ENCODE data around the gene PRR30. TPM values are rescaled to one million over a fixed set of nuclear protein-coding genes. Genes with fewer than 3 reads are reported as not detected.
A peak's percentile ranks its signal among the peaks of the same experiment; 100 is the strongest.

Gene PRR30
- total and polyA plus RNA-seq, 2 donors (not counting 1 experiment from before 2014, with no cell fraction given), result not detected

- H2AFZ ChIP-seq (ENCODE audit: low read length), result no peak overlapping the region
- no peaks in the 10 kb centered on the region for H3K9me3 ChIP-seq (ENCODE audit: control insufficient read depth, insufficient read depth, low read depth, low read length)
- DNase-seq (ENCODE audit: low read depth in 2 of 2), result no peak
- no peaks in the 10 kb centered on the region for H3K27me3 ChIP-seq (ENCODE audit: control insufficient read depth, insufficient read depth, low read length)
- H3K4me3 ChIP-seq (replicated peaks in 1 of 4; ENCODE audit: control extremely low read depth in 1 of 4, insufficient read depth in 1 of 4, low read depth in 3 of 4, low read length in 4 of 4), result no peak overlapping the region
- H4K20me1 ChIP-seq (ENCODE audit: control insufficient read depth, extremely low read depth, insufficient read depth, low read length), result no peaks in the 10 kb centered on the region
- TF ChIP-seq EZH2 (IDR thresholded peaks at IDR 0.05; ENCODE audit: low read length, missing control alignments), result no peak
- TF ChIP-seq CTCF (conservative IDR thresholded peaks at IDR 0.05 in 1 of 2, IDR thresholded peaks at IDR 0.05 in 1 of 2; ENCODE audit: low read depth in 1 of 2, low read length in 2 of 2), result no peak
- no peak overlapping the region for H3K27ac ChIP-seq (ENCODE audit: insufficient read depth, low read length)
- no peaks in the 10 kb centered on the region for H3K79me2 ChIP-seq (ENCODE audit: control insufficient read depth, insufficient read depth, low read length)
- H3K9ac ChIP-seq (ENCODE audit: insufficient read depth, low read length), result no peak overlapping the region
- H3K4me1 ChIP-seq (ENCODE audit: control insufficient read depth, extremely low read depth, insufficient read depth, low read length), result no peaks in the 10 kb centered on the region
- H3K36me3 ChIP-seq (ENCODE audit: control insufficient read depth, insufficient read depth, low read length), result no peaks in the 10 kb centered on the region
- no peak overlapping the region for H3K4me2 ChIP-seq (ENCODE audit: extremely low read depth, insufficient read depth, low read length)
These were observed 41.9 kb downstream of the PRR30 start for GRCh38 chr2:27097341-27097740.

- TF ChIP-seq CTCF (conservative IDR thresholded peaks at IDR 0.05 in 1 of 2, IDR thresholded peaks at IDR 0.05 in 1 of 2; ENCODE audit: low read depth in 1 of 2, low read length in 2 of 2), result no peak
- no peak for TF ChIP-seq EZH2 (IDR thresholded peaks at IDR 0.05; ENCODE audit: low read length, missing control alignments)
- no peaks in the 10 kb centered on the region for H4K20me1 ChIP-seq (ENCODE audit: control insufficient read depth, extremely low read depth, insufficient read depth, low read length)
- no peaks in the 10 kb centered on the region for H3K4me1 ChIP-seq (ENCODE audit: control insufficient read depth, extremely low read depth, insufficient read depth, low read length)
- H3K36me3 ChIP-seq (ENCODE audit: control insufficient read depth, insufficient read depth, low read length), result no peaks in the 10 kb centered on the region
- H2AFZ ChIP-seq (ENCODE audit: low read length), result no peak overlapping the region
- H3K9me3 ChIP-seq (ENCODE audit: control insufficient read depth, insufficient read depth, low read depth, low read length), result no peaks in the 10 kb centered on the region
- DNase-seq (ENCODE audit: low read depth in 2 of 2), result no peak
- no peaks in the 10 kb centered on the region for H3K79me2 ChIP-seq (ENCODE audit: control insufficient read depth, insufficient read depth, low read length)
- H3K9ac ChIP-seq (ENCODE audit: insufficient read depth, low read length), result no peak overlapping the region
- H3K27ac ChIP-seq (ENCODE audit: insufficient read depth, low read length), result no peak overlapping the region
- H3K27me3 ChIP-seq (ENCODE audit: control insufficient read depth, insufficient read depth, low read length), result no peaks in the 10 kb centered on the region
- no peak overlapping the region for H3K4me3 ChIP-seq (replicated peaks in 1 of 4; ENCODE audit: control extremely low read depth in 1 of 4, insufficient read depth in 1 of 4, low read depth in 3 of 4, low read length in 4 of 4)
- no peak overlapping the region for H3K4me2 ChIP-seq (ENCODE audit: extremely low read depth, insufficient read depth, low read length)
These were observed 42.4 kb downstream of the PRR30 start for GRCh38 chr2:27096748-27097297.

GRCh38 chr2:27095745-27096651 lies 43.2 kb downstream of the PRR30 start:
- Histone ChIP-seq H4K20me1 (ENCODE audit: control insufficient read depth, extremely low read depth, insufficient read depth, low read length) (no peaks in the 10 kb centered on the region), H3K79me2 (ENCODE audit: control insufficient read depth, insufficient read depth, low read length) (no peaks in the 10 kb centered on the region), H3K4me1 (ENCODE audit: control insufficient read depth, extremely low read depth, insufficient read depth, low read length) (no peaks in the 10 kb centered on the region), H3K4me3 (replicated peaks in 1 of 4; ENCODE audit: control extremely low read depth in 1 of 4, insufficient read depth in 1 of 4, low read depth in 3 of 4, low read length in 4 of 4) (peak overlapping the region in 2 of 4 experiments; percentile 34 to 38), H3K9ac (ENCODE audit: insufficient read depth, low read length) (no peak overlapping the region), H3K27ac (ENCODE audit: insufficient read depth, low read length) (no peak overlapping the region), H3K9me3 (ENCODE audit: control insufficient read depth, insufficient read depth, low read depth, low read length) (no peaks in the 10 kb centered on the region), H2AFZ (ENCODE audit: low read length) (peak overlapping the region; percentile 37), H3K27me3 (ENCODE audit: control insufficient read depth, insufficient read depth, low read length) (no peaks in the 10 kb centered on the region), H3K36me3 (ENCODE audit: control insufficient read depth, insufficient read depth, low read length) (no peaks in the 10 kb centered on the region), H3K4me2 (ENCODE audit: extremely low read depth, insufficient read depth, low read length) (peak overlapping the region; percentile 44)
- DNase-seq (ENCODE audit: low read depth in 2 of 2), result peak; percentile 42 to 63
- TF ChIP-seq EZH2 (IDR thresholded peaks at IDR 0.05; ENCODE audit: low read length, missing control alignments), result no peak
- TF ChIP-seq CTCF (conservative IDR thresholded peaks at IDR 0.05 in 1 of 2, IDR thresholded peaks at IDR 0.05 in 1 of 2; ENCODE audit: low read depth in 1 of 2, low read length in 2 of 2), result no peak
